Measurements from ENCODE around the gene GRM5.

Gene GRM5

DNA sequence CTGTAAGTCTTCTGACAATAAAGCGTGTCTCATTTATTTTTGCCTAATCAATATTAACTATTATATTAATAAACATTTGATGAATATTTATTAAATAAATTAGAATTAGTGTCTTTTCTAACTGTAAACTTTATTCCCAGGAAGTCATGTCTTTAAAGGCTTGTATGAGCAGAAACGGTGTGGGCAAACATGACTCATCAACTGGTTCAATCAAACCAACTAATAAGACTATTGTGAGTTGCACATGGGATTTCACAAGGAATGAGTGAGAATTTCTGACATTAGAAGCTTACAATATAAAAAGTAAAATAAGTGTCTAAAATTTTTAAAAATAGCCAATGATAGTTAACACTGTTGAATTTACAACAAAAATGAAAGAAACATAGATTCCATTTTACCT is 469.0 kb downstream of the GRM5 start:
- no peak overlapping the region for H3K4me3 ChIP-seq (ENCODE audit: low read length)
- H3K27ac ChIP-seq (ENCODE audit: low read length), result no peak overlapping the region
- no peaks in the 10 kb centered on the region for H3K4me1 ChIP-seq (ENCODE audit: insufficient read depth, low read length)
- no peaks in the 10 kb centered on the region for H3K9me3 ChIP-seq (ENCODE audit: insufficient read depth, low read depth, low read length)
- H3K9ac ChIP-seq (ENCODE audit: low read depth, low read length), result no peak overlapping the region
- no peaks in the 10 kb centered on the region for H3K36me3 ChIP-seq (ENCODE audit: insufficient read depth, low read depth, low read length)
- no peaks in the 10 kb centered on the region for H3K27me3 ChIP-seq (ENCODE audit: insufficient read depth, low read length)

DNA sequence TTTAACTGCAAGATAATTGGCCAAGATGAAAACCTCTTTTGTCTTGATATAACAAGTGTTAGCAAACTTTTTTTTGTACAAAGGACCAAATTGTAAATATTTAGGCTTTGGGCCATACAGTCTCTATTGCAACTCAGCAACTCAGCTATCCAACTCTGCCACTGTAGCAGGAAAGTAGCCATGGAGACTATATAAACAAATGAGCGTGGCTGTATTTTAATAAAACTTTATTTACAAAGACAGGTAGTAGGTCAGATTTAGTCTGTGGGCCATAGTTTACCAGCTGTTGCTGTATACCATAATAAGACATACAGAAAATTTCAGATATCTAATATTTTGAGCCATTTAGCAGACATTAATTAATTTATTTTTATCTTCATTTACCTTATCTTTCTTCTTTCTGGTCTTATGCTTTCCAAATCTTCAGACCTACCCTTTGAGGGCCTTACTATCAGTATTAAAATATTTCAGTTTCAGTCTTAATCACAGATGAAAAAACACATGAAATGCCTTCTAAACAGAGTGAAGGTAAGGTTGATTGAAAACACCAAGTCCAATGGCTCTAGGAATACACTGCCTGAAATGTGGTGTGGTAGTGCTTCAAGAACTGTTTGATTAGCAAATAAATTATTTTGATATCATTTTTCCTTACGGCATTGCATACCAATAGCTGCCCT is 471.4 kb downstream of the GRM5 start:
- H3K9ac ChIP-seq (ENCODE audit: low read depth, low read length), result no peak overlapping the region
- no peaks in the 10 kb centered on the region for H3K27me3 ChIP-seq (ENCODE audit: insufficient read depth, low read length)

DNA sequence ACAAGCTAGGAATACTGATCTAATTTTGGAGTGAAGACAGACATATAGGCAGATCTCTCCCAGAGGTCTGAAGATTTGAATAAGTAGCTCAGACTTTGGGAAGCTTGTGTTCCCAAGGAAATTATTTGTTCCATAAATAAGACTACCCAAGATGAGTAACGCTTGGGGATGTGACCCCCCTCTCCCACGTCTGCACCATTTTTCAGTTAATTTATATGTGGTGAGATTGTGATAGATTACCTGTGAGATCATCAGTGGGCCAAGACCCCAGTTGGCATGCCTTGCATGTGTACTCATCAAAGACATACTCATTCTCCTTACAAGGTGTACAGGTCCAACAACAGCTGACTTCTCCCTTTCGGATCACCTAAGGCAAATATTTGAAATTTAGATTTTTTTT is 475.4 kb downstream of the GRM5 start:
- no peaks in the 10 kb centered on the region for H3K27me3 ChIP-seq (ENCODE audit: insufficient read depth, low read length)
- H3K9me3 ChIP-seq (ENCODE audit: insufficient read depth, low read depth, low read length), result no peaks in the 10 kb centered on the region
- no peak overlapping the region for H3K4me3 ChIP-seq (ENCODE audit: low read length)
- H3K4me1 ChIP-seq (ENCODE audit: insufficient read depth, low read length), result no peaks in the 10 kb centered on the region
- no peak overlapping the region for H3K27ac ChIP-seq (ENCODE audit: low read length)
- H3K36me3 ChIP-seq (ENCODE audit: insufficient read depth, low read depth, low read length), result no peaks in the 10 kb centered on the region
- no peak overlapping the region for H3K9ac ChIP-seq (ENCODE audit: low read depth, low read length)

More for the DNA sequence above, 471.4 kb downstream of the GRM5 start:
- H3K36me3 ChIP-seq (ENCODE audit: insufficient read depth, low read depth, low read length), result no peaks in the 10 kb centered on the region
- no peak overlapping the region for H3K4me3 ChIP-seq (ENCODE audit: low read length)
- H3K4me1 ChIP-seq (ENCODE audit: insufficient read depth, low read length), result no peaks in the 10 kb centered on the region
- no peak overlapping the region for H3K27ac ChIP-seq (ENCODE audit: low read length)
- H3K9me3 ChIP-seq (ENCODE audit: insufficient read depth, low read depth, low read length), result no peaks in the 10 kb centered on the region

- Histone ChIP-seq H3K27me3 (ENCODE audit: insufficient read depth, low read length) (no peaks in the 10 kb centered on the region), H3K36me3 (ENCODE audit: insufficient read depth, low read depth, low read length) (no peaks in the 10 kb centered on the region), H3K4me3 (ENCODE audit: low read length) (no peak overlapping the region)
Measured at GRCh38 chr11:88583251-88583650, 482.5 kb downstream of the GRM5 start.

DNA sequence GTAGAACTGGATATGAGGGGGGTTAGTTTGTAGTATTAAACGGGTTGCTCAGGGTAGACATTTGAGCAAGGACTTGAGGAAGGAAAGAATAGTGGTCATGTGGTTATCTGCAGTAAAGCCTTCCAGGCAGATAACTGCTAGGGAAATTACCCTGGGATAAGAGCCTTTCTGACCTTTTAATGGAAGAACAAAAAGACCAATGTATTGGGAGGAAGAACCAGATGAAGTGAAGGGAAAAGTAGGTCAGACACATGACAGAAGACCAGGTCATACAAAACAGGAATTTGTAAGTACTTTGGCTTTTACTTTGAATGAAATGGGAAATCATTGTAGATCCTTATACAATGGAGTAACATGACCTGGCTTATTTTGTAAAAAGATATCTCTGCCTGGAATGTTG is 486.3 kb downstream of the GRM5 start:
- H3K9ac ChIP-seq (ENCODE audit: low read depth, low read length), result no peak overlapping the region
- no peaks in the 10 kb centered on the region for H3K9me3 ChIP-seq (ENCODE audit: insufficient read depth, low read depth, low read length)
- H3K27me3 ChIP-seq (ENCODE audit: insufficient read depth, low read length), result no peaks in the 10 kb centered on the region
- H3K36me3 ChIP-seq (ENCODE audit: insufficient read depth, low read depth, low read length), result no peaks in the 10 kb centered on the region
- no peak overlapping the region for H3K4me3 ChIP-seq (ENCODE audit: low read length)
- no peaks in the 10 kb centered on the region for H3K4me1 ChIP-seq (ENCODE audit: insufficient read depth, low read length)
- no peak overlapping the region for H3K27ac ChIP-seq (ENCODE audit: low read length)

More at GRCh38 chr11:88583251-88583650, 482.5 kb downstream of the GRM5 start:
- Histone ChIP-seq H3K4me1 (ENCODE audit: insufficient read depth, low read length) (no peaks in the 10 kb centered on the region), H3K9ac (ENCODE audit: low read depth, low read length) (no peak overlapping the region), H3K9me3 (ENCODE audit: insufficient read depth, low read depth, low read length) (no peaks in the 10 kb centered on the region), H3K27ac (ENCODE audit: low read length) (no peak overlapping the region)

DNA sequence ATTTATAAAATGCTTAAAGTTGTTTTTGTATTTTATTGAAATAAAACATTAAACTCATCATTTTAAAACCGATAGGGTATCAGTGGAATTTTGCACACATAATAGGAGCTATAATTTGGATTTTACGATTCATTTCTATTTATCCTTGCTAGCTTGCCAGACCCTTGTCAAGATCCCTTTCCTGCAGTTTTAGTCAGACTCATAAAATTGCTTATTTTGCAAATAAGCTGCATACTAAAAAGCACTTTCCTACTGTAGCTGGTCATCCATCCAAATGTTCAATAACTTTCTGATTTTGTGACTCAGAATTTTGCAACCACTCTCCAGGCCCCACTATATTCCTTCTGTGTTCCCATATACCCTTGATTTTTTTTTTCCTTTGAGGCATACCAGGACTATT is 489.0 kb downstream of the GRM5 start:
- no peak overlapping the region for H3K27ac ChIP-seq (ENCODE audit: low read length)
- no peaks in the 10 kb centered on the region for H3K4me1 ChIP-seq (ENCODE audit: insufficient read depth, low read length)
- no peak overlapping the region for H3K9ac ChIP-seq (ENCODE audit: low read depth, low read length)
- H3K27me3 ChIP-seq (ENCODE audit: insufficient read depth, low read length), result no peaks in the 10 kb centered on the region
- H3K36me3 ChIP-seq (ENCODE audit: insufficient read depth, low read depth, low read length), result no peaks in the 10 kb centered on the region
- no peak overlapping the region for H3K4me3 ChIP-seq (ENCODE audit: low read length)
- H3K9me3 ChIP-seq (ENCODE audit: insufficient read depth, low read depth, low read length), result no peaks in the 10 kb centered on the region

- no peaks in the 10 kb centered on the region for H3K36me3 ChIP-seq (ENCODE audit: insufficient read depth, low read depth, low read length)
- H3K4me3 ChIP-seq (ENCODE audit: low read length), result no peak overlapping the region
- no peak overlapping the region for H3K9ac ChIP-seq (ENCODE audit: low read depth, low read length)
- H3K9me3 ChIP-seq (ENCODE audit: insufficient read depth, low read depth, low read length), result no peaks in the 10 kb centered on the region
- no peaks in the 10 kb centered on the region for H3K4me1 ChIP-seq (ENCODE audit: insufficient read depth, low read length)
- no peaks in the 10 kb centered on the region for H3K27me3 ChIP-seq (ENCODE audit: insufficient read depth, low read length)
- no peak overlapping the region for H3K27ac ChIP-seq (ENCODE audit: low read length)
Measured at GRCh38 chr11:88575916-88576315, 489.9 kb downstream of the GRM5 start.

DNA sequence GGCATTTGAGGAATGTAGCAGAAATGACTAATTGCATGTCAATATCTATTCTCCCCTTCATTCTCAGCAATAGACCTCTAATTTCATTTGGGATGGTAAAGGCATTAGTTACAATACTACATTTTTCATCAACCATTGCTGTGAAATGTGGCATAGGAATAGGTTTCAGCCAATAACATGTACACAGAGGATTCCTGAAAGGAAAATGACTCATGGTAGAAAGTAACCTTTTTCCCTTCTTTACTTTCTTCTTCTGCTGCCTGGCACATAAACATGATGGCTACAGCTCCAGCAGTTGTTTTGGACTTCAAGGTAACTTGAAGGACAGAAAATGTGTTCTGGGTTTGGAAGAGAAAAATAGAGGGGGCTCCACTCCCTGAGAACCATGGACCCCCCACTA is 496.4 kb downstream of the GRM5 start:
- no peaks in the 10 kb centered on the region for H3K9me3 ChIP-seq (ENCODE audit: insufficient read depth, low read depth, low read length)
- no peak overlapping the region for H3K4me3 ChIP-seq (ENCODE audit: low read length)
- no peaks in the 10 kb centered on the region for H3K36me3 ChIP-seq (ENCODE audit: insufficient read depth, low read depth, low read length)
- no peaks in the 10 kb centered on the region for H3K27me3 ChIP-seq (ENCODE audit: insufficient read depth, low read length)
- no peaks in the 10 kb centered on the region; the same call in 1 of the 2 replicates for H3K4me1 ChIP-seq (ENCODE audit: insufficient read depth, low read length)
- H3K9ac ChIP-seq (ENCODE audit: low read depth, low read length), result no peak overlapping the region
- H3K27ac ChIP-seq (ENCODE audit: low read length), result no peak overlapping the region

- H3K27me3 ChIP-seq (ENCODE audit: insufficient read depth, low read length), result no peaks in the 10 kb centered on the region
- H3K9ac ChIP-seq (ENCODE audit: low read depth, low read length), result no peak overlapping the region
- no peaks in the 10 kb centered on the region for H3K9me3 ChIP-seq (ENCODE audit: insufficient read depth, low read depth, low read length)
- no peak overlapping the region for H3K27ac ChIP-seq (ENCODE audit: low read length)
- H3K4me3 ChIP-seq (ENCODE audit: low read length), result no peak overlapping the region
- no peaks in the 10 kb centered on the region for H3K36me3 ChIP-seq (ENCODE audit: insufficient read depth, low read depth, low read length)
- peaks cover 9% of the 10 kb centered on the region for H3K4me1 ChIP-seq (ENCODE audit: insufficient read depth, low read length)
Measured at GRCh38 chr11:88555829-88556202, 510.0 kb downstream of the GRM5 start.

GRCh38 chr11:88555018-88555828 is 510.6 kb downstream of the GRM5 start:
- no peak overlapping the region for H3K27ac ChIP-seq (ENCODE audit: low read length)
- H3K4me3 ChIP-seq (ENCODE audit: low read length), result no peak overlapping the region
- no peaks in the 10 kb centered on the region for H3K27me3 ChIP-seq (ENCODE audit: insufficient read depth, low read length)
- H3K36me3 ChIP-seq (ENCODE audit: insufficient read depth, low read depth, low read length), result no peaks in the 10 kb centered on the region
- H3K9ac ChIP-seq (ENCODE audit: low read depth, low read length), result no peak overlapping the region
- peaks cover 9% of the 10 kb centered on the region for H3K4me1 ChIP-seq (ENCODE audit: insufficient read depth, low read length)
- H3K9me3 ChIP-seq (ENCODE audit: insufficient read depth, low read depth, low read length), result no peaks in the 10 kb centered on the region

DNA sequence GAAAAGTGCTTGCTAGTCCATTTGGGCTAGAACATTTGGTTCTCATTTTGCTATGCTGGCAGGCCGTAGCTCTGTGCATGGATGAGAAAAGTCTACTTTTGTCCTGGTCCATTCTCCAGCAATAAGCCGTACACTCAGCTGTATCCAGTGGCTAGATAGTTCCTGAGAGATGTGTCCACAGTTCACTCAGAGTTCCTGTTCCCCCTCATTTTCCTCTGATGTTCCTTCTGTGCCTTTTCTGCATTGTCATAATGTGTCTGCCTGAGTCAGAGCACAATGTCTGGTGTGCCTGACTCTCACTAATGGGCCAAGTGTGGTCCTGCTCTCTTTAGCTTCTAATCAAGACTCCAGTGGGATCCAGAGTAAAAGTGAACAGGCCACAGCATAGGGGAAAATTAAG is 512.6 kb downstream of the GRM5 start:
- H3K9me3 ChIP-seq (ENCODE audit: insufficient read depth, low read depth, low read length), result no peaks in the 10 kb centered on the region
- H3K27ac ChIP-seq (ENCODE audit: low read length), result no peak overlapping the region
- no peak overlapping the region for H3K9ac ChIP-seq (ENCODE audit: low read depth, low read length)
- H3K27me3 ChIP-seq (ENCODE audit: insufficient read depth, low read length), result no peaks in the 10 kb centered on the region
- no peak overlapping the region for H3K4me3 ChIP-seq (ENCODE audit: low read length)
- H3K4me1 ChIP-seq (ENCODE audit: insufficient read depth, low read length), result peaks cover 9% of the 10 kb centered on the region
- no peaks in the 10 kb centered on the region for H3K36me3 ChIP-seq (ENCODE audit: insufficient read depth, low read depth, low read length)

DNA sequence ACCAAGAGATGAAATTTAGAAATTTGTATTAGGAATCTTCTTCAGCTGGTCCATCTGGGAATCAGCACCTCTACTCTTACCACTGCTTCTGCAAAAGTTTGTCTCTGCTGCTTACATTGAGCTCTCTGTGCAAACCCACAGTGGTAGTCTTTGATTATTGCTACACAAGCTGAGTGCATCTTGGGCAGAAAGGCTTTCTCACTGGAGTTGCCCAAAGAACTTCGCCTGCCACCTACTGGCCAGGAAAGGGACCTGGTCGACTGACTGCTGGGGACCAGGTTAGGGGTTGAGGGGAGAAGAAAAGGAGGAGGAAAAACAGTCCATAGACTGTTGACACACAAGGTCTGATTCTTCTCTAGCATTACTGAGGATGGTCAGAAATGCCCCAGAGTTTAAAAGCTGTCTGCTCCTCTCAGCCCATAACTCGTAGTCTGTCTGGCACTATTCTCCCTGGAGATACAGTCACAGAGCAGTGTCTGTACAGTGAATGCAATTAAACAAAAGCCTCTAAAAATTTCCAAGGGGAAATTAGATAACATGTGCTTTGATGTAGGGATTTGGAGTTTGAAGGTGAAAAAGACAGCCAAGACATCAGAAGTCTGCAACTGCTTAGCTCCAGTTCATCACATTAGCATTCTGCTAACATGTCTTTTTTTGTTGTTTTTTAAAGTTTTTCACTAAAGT is 513.3 kb downstream of the GRM5 start:
- H3K9me3 ChIP-seq (ENCODE audit: insufficient read depth, low read depth, low read length), result no peaks in the 10 kb centered on the region
- no peak overlapping the region for H3K4me3 ChIP-seq (ENCODE audit: low read length)
- no peaks in the 10 kb centered on the region for H3K36me3 ChIP-seq (ENCODE audit: insufficient read depth, low read depth, low read length)
- H3K4me1 ChIP-seq (ENCODE audit: insufficient read depth, low read length), result peaks cover 9% of the 10 kb centered on the region
- H3K27me3 ChIP-seq (ENCODE audit: insufficient read depth, low read length), result no peaks in the 10 kb centered on the region
- H3K27ac ChIP-seq (ENCODE audit: low read length), result no peak overlapping the region
- H3K9ac ChIP-seq (ENCODE audit: low read depth, low read length), result no peak overlapping the region
